Transverse colon (tissue), 4 donors: ENCODE measurements around the gene BLCAP. TPM values are rescaled to one million over a fixed set of nuclear protein-coding genes. Genes with fewer than 3 reads are reported as not detected.
A peak's percentile ranks its signal among the peaks of the same experiment; 100 is the strongest.

ENCODE experiments used
- DNase-seq: peaks from one replicate; pipeline ENCODE4 v3.0.0-alpha.2; 2019
- H3K27ac ChIP-seq, 4 donors: fragments of 200-600 bp; sonication (generic); 2 replicates each; pipeline ENCODE4 v1.5.1; 2016 to 2018; ENCODE audit warnings: inconsistent platforms in 4 of 4
- H3K27me3 ChIP-seq: fragments of 200-600 bp; sonication (generic); 2 replicates; pipeline ENCODE4 v1.5.1; 2017; ENCODE audit warnings: inconsistent platforms
- H3K36me3 ChIP-seq, 4 donors: fragments of 200-600 bp; sonication (generic); 2 replicates each; pipeline ENCODE4 v1.5.1; 2017 to 2019; ENCODE audit warnings: inconsistent platforms in 4 of 4
- H3K4me1 ChIP-seq, 4 donors: fragments of 200-600 bp; sonication (generic); 2 replicates each; pipeline ENCODE4 v1.5.1; 2017 to 2020; ENCODE audit warnings: inconsistent platforms in 4 of 4
- H3K4me3 ChIP-seq, 4 donors: fragments of 200-600 bp; sonication (generic); 1 replicate in 1 of 4; 2 replicates in 3 of 4; pipeline versions ENCODE4 v1.5.1 to v1.6.1; 2017 to 2019; ENCODE audit warnings: inconsistent platforms in 4 of 4
- H3K9me3 ChIP-seq, 2 donors: fragments of 200-600 bp; sonication (generic); 2 replicates each; pipeline ENCODE4 v1.5.1; 2017 to 2019; ENCODE audit warnings: inconsistent platforms in 2 of 2
- CTCF ChIP-seq, 5 experiments: fragments of 200-600 bp in 3 of 5; fragments of 450-650 bp in 2 of 5; sonication (generic) in 3 of 5; IDR thresholded peaks; 1 replicate in 2 of 5; 2 replicates in 3 of 5; pipeline ENCODE4 v1.5.1; 2016 to 2017; ENCODE audit warnings: antibody characterized with exemption in 5 of 5, inconsistent platforms in 3 of 5, mild to moderate bottlenecking in 2 of 5, moderate library complexity in 1 of 5
- EP300 ChIP-seq: sonication (generic); formaldehyde crosslinking; IDR thresholded peaks from one replicate; pipeline ENCODE4 v1.6.1; 2017; ENCODE audit warnings: antibody characterized with exemption, low read depth
- POLR2A ChIP-seq: fragments of 450-650 bp; IDR thresholded peaks from one replicate; pipeline ENCODE4 v1.6.1; 2016; ENCODE audit warnings: antibody characterized with exemption, mild to moderate bottlenecking, moderate library complexity
- POLR2AphosphoS5 ChIP-seq, 3 donors: sonication (generic); formaldehyde crosslinking; IDR thresholded peaks; one replicate each; pipeline ENCODE4 v1.6.1; 2016; ENCODE audit warnings: antibody characterized with exemption in 3 of 3
- WGBS, 2 donors: methylation state at CpG; one replicate each; pipeline ENCODE4 v1.1.5; 2018; ENCODE audit warnings: low coverage in 1 of 2; 5-methylcytosine and 5-hydroxymethylcytosine counted together
- in situ Hi-C, 4 donors: fragments of 200-750 bp; cut with MboI; loops; one replicate each; pipeline versions ENCODE4 v1.15.0 to v1.15.1; 2017; ENCODE audit warnings: low sequenced_read_pairs in 3 of 4, low pct_ligation_motif_present in 1 of 4, low pct_unique_long_range_greater_than_20kb in 1 of 4
- intact Hi-C: fragments of 100-400 bp; cut with DNase I; formaldehyde crosslinking; loops from one replicate; pipeline ENCODE4 v1.15.1; 2023; ENCODE audit warnings: low total_unique reads
- total RNA-seq, 4 donors: library from RNA; depleted of rRNA; stranded (reverse); fragments of >200 nt; gene quantifications; one replicate each; pipeline ENCODE4 v1.1.0, GENCODE V29; 2016

The BLCAP gene
- total RNA-seq, 4 donors from 2014 or later = 80.8 to 283 (median 117) TPM

GRCh38 chr20:37547912-37548311 lies 20.2 kb upstream of the BLCAP start:
- Histone ChIP-seq H3K4me1 (peaks cover 0 to 17% (median 4%) of the 10 kb centered on the region in 4 donors), H3K36me3 (no peaks in the 10 kb centered on the region), H3K27ac (peak overlapping the region in 1 of 4 donors; percentile 14), H3K4me3 (no peak overlapping the region), H3K27me3 (no peaks in the 10 kb centered on the region), H3K9me3 (no peaks in the 10 kb centered on the region)
- in situ Hi-C loops = loop anchor here in 1 of 4 donors (25.0 kb wide), 1 partner anchor 161 kb away; no protein-coding TSS in a partner anchor
- DNase-seq = no peak
- intact Hi-C loops = no loop called here
- TF ChIP-seq POLR2A (no peak), POLR2AphosphoS5 (IDR thresholded peaks at IDR 0.05) (no peak), CTCF (IDR thresholded peaks at IDR 0.05) (no peak), EP300 (no peak)

GRCh38 chr20:37545516-37545915 lies 17.8 kb upstream of the BLCAP start:
- in situ Hi-C loops = loop anchor here in 1 of 4 donors (25.0 kb wide), 1 partner anchor 158 kb away; no protein-coding TSS in a partner anchor
- no peaks in the 10 kb centered on the region for H3K27me3 ChIP-seq
- TF ChIP-seq CTCF (IDR thresholded peaks at IDR 0.05) = no peak
- TF ChIP-seq POLR2AphosphoS5 (IDR thresholded peaks at IDR 0.05) = no peak
- TF ChIP-seq EP300 = no peak
- no peak for TF ChIP-seq POLR2A
- DNase-seq = no peak
- WGBS, 2 donors = 66 to 89% methylated on average over 1 of the region's 1 CpG
- peaks cover 0 to 29% (median 8%) of the 10 kb centered on the region in 4 donors for H3K4me1 ChIP-seq
- no peaks in the 10 kb centered on the region for H3K9me3 ChIP-seq
- no peaks in the 10 kb centered on the region for H3K36me3 ChIP-seq
- no peak overlapping the region for H3K4me3 ChIP-seq
- intact Hi-C loops = no loop called here
- no peak overlapping the region for H3K27ac ChIP-seq

GRCh38 chr20:37544386-37544785 lies 16.7 kb upstream of the BLCAP start:
- Histone ChIP-seq H3K36me3 (no peaks in the 10 kb centered on the region), H3K27ac (no peak overlapping the region), H3K9me3 (no peaks in the 10 kb centered on the region), H3K4me3 (no peak overlapping the region), H3K27me3 (no peaks in the 10 kb centered on the region), H3K4me1 (peaks cover 0 to 40% (median 13%) of the 10 kb centered on the region in 4 donors)
- 48% methylated on average over 3 of the region's 3 CpGs; no CpG with 5 or more reads in 1 of the 2 donors for whole genome bisulfite sequencing, 2 donors
- TF ChIP-seq POLR2AphosphoS5 (IDR thresholded peaks at IDR 0.05) = no peak
- no peak for TF ChIP-seq POLR2A
- no peak for TF ChIP-seq EP300
- no peak for TF ChIP-seq CTCF (IDR thresholded peaks at IDR 0.05)
- no peak for DNase-seq
- intact Hi-C loops (no loop called here), in situ Hi-C loops (loop anchor here in 1 of 4 donors (25.0 kb wide), 1 partner anchor 157 kb away; no protein-coding TSS in a partner anchor)

GRCh38 chr20:37543828-37544227 lies 16.2 kb upstream of the BLCAP start:
- peaks cover 0 to 45% (median 13%) of the 10 kb centered on the region in 4 donors for H3K4me1 ChIP-seq
- 67% methylated on average over 3 of the region's 3 CpGs; no CpG with 5 or more reads in 1 of the 2 donors for WGBS, 2 donors
- H3K27me3 ChIP-seq = no peaks in the 10 kb centered on the region
- no peak overlapping the region for H3K27ac ChIP-seq
- in situ Hi-C loops = loop anchor here in 1 of 4 donors (25.0 kb wide), 1 partner anchor 157 kb away; no protein-coding TSS in a partner anchor
- no peaks in the 10 kb centered on the region for H3K36me3 ChIP-seq
- TF ChIP-seq EP300 = no peak
- TF ChIP-seq POLR2A = no peak
- TF ChIP-seq POLR2AphosphoS5 (IDR thresholded peaks at IDR 0.05) = no peak
- peak in 2 of 5 experiments; percentile 19 to 20 for TF ChIP-seq CTCF (IDR thresholded peaks at IDR 0.05)
- H3K4me3 ChIP-seq = no peak overlapping the region
- H3K9me3 ChIP-seq = no peaks in the 10 kb centered on the region
- intact Hi-C loops = no loop called here
- DNase-seq = no peak
